Measurements from ENCODE around the gene TCTN1.
"Not testable (repeated sequence)": the region's sequence is repeated elsewhere in the genome, so short reads cannot be mapped to it uniquely, and the experiment has no call there.

Gene TCTN1

GRCh38 chr12:110613771-110614684 lies at the start of gene TCTN1:
Gene TCTN1, plus strand, starts transcription at chr12:110614129. Its CDS starts 54 bp downstream, at chr12:110614183.
- DNase-seq (ENCODE audit: low read depth, low spot score), result peak; percentile 69

GRCh38 chr12:110564471-110564991 lies 49.4 kb upstream of the TCTN1 start:
- no peak for DNase-seq (ENCODE audit: low read depth, low spot score)

DNA sequence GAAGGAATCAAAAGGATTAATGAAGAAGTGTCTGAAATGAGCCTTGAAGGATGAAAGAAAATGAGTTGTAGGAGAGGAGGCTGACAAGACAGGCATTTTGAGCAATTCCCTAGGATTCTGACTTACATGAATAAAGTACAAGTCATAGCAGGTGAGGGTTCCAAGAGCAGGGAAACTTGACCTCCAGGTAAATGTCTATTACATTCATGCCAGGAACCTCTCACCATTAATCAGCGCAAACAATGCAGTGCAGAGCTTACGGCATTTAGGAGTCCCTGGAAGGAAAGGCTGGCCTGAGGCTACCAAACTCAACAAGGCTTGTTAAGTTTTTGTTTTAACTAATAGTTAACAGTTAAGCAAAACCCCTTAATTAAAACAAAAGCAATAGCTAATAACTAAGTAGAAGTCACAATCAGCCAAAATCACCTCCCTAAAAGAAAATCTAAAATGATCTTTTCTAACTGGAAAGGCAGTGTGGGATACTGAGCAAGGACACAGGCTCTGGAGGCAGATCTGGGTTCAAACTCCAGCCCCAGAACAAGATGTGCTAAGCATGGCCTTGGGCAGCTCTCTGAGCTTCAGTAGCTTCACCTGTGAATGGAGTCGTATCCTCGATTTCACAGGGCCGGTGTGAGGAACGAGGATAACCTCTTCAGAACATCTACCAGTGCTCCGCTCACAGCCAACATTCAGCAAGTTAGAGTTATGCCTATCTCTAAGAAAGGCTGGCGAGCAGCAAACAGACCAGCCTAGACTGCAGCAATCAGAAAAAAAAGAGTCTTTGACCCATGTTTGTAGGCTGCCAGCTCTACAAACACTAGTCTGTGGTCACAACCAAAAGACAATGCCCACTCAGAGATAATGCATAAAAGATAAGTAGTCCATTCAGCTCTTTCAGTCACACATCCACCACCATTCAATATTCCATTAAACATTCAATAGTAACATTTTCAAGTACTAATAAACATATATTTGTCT lies 47.7 kb upstream of the TCTN1 start:
- DNase-seq (ENCODE audit: low read depth, low spot score), result no peak

GRCh38 chr12:110566993-110567392 lies 46.9 kb upstream of the TCTN1 start:
- no peak for DNase-seq (ENCODE audit: low read depth, low spot score)

DNA sequence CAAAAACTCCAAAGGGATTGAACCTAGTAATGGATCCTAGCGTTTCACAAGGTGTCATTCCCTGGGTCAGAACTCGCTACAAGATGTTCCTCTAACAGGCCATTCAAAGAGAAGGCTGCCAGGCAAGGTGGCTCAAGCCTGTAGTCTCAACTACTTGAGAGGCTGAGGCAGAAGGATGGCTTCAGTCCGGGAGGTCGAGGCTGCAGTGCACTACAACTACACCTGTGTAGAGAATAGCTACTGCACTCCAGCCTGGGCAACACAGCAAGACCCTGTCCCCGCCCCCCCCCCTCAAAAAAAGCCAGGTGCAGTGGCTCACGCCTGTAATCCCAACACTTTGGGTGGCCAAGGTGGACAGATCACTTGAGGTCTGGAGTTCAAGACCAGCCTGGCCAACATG lies 45.2 kb upstream of the TCTN1 start:
- no peak for DNase-seq (ENCODE audit: low read depth, low spot score)

DNA sequence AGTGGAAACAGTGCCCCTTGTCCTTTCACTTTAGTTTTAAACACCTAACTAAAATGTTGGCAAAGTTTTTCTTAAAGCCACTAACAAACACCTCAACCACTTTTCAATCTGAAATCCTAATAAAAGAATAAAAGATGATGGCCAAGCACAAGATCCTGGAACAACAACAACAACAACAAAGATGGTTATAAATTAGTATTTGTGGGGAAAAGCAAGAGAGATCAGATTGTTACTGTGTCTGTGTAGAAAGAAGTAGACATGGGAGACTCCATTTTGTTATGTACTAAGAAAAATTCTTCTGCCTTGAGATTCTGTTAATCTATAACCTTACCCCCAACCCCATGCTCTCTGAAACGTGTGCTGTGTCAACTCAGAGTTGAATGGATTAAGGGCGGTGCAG lies 44.1 kb upstream of the TCTN1 start:
- not testable (repeated sequence) for DNase-seq (ENCODE audit: low read depth, low spot score)

DNA sequence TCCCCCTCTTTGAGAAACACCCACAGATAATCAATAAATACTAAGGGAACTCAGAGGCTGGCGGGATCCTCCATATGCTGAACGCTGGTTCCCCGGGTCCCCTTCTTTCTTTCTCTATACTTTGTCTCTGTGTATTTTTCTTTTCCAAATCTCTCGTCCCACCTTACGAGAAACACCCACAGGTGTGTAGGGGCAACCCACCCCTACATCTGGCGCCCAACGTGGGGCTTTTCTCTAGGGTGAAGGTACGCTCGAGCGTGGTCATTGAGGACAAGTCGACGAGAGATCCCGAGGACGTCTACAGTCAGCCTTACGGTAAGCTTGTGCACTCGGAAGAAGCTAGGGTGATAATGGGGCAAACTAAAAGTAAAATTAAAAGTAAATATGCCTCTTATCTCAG lies 43.1 kb upstream of the TCTN1 start:
- not testable (repeated sequence) for DNase-seq (ENCODE audit: low read depth, low spot score)

- DNase-seq (ENCODE audit: low read depth, low spot score), result no peak
Measured at GRCh38 chr12:110574044-110574443, 39.9 kb upstream of the TCTN1 start.

DNA sequence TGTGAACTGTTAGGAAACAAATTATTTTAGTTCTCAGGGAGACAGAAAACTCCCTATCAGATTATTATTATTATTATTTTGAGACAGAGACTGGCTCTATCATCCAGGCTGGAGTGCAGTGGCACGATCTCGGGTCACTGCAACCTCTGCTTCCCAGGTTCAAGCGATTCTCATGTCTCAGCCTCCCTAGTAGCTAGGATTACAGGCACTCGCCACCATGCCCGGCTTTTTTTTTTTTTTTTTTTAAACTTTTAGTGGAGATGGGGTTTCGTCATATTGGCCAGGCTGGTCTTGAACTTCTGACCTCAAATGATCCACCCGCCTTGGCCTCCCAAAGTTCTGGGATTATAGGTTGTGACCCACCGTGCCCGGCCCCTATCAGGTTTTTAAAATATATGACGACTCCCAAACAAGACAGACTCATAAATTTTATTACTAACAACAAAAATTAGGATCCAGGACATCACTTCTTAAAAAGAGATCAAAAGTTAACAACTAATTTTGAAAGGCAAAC lies 39.2 kb upstream of the TCTN1 start:
- not testable (repeated sequence) for DNase-seq (ENCODE audit: low read depth, low spot score)

- DNase-seq (ENCODE audit: low read depth, low spot score), result no peak
Measured at GRCh38 chr12:110575326-110575725, 38.6 kb upstream of the TCTN1 start.

DNA sequence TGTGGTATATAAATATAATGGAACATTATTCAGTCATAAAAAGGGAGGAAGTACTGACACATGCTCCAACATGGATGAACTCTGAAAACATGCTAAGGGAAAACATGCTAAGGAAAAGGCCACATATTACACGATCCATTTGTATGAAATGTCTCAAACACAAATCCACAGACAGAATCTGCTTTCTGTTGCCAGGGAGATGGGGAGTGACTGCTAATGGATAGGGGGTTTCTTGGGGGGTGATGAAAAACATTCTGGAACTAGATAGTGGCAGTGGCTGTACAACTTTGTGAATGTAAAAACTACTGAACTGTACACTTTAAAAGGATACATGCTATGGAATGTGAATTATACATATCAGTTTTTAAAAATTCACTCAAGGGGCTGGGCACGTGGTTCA lies 37.4 kb upstream of the TCTN1 start:
- no peak for DNase-seq (ENCODE audit: low read depth, low spot score)

GRCh38 chr12:110577864-110578693 lies 35.9 kb upstream of the TCTN1 start:
- DNase-seq (ENCODE audit: low read depth, low spot score), result no peak

DNA sequence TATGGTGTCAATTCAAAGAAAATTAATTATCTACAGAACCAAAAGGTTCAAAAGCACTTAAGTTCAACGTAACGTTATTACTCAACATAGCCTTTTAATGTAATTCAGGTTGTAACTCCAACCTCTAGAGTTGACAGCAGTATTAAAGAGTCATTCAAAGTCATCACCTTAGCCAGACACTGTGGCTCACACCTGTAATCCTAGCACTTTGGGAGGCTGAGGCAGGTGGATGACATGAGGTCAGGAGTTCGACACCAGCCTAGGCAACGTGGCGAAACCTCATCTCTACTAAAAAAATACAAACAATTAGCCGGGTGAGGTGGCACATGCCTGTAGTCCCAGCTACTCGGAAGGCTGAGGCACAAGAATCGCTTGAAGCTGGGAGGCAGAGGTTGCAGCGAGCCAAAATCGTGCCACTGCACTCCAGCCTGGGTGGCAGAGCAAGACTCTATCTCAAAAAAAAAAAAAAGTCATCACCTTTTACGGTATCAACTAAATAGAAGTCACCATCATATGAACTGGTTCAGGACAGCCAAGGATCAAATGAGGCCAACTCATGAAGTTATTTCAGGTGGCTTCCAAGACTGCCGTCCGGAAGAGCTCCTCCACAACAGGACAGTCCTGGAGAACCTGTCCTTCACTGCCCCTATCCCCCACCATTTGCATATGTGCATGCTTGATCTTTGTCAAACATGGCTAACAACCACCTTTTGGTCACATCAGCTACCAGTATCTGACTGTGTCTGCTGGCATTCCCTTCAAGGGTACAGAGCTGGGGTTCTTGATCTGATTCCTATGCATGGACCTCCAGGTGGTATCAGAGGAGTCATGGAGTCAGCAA lies 35.0 kb upstream of the TCTN1 start:
- DNase-seq (ENCODE audit: low read depth, low spot score), result no peak

- DNase-seq (ENCODE audit: low read depth, low spot score), result no peak
Measured at GRCh38 chr12:110579535-110580253, 34.2 kb upstream of the TCTN1 start.

- DNase-seq (ENCODE audit: low read depth, low spot score), result no peak
Measured at GRCh38 chr12:110581931-110582275, 32.0 kb upstream of the TCTN1 start.

GRCh38 chr12:110582276-110583136 lies 31.4 kb upstream of the TCTN1 start:
- no peak for DNase-seq (ENCODE audit: low read depth, low spot score)

GRCh38 chr12:110583137-110584059 lies 30.5 kb upstream of the TCTN1 start, which contains the start of gene PPTC7:
Gene PPTC7, minus strand, starts transcription at chr12:110583318. Its CDS starts 287 bp downstream, at chr12:110583031.
- peak; percentile 81 for DNase-seq (ENCODE audit: low read depth, low spot score)

All from brain pericyte (primary cell).